H4 (cell line): ENCODE measurements around the gene ATF7IP. TPM values are rescaled to one million over a fixed set of nuclear protein-coding genes. Genes with fewer than 3 reads are reported as not detected.
"Not testable (repeated sequence)": the region's sequence is repeated elsewhere in the genome, so short reads cannot be mapped to it uniquely, and the experiment has no call there.

Source experiments
- DNase-seq: peaks from one replicate; pipeline ENCODE4 v3.0.0-alpha.2; 2015; ENCODE audit warnings: low spot score
- total RNA-seq: library from RNA; depleted of rRNA; stranded (reverse); fragments of >200 nt; shearing (Covaris generic); gene quantifications from 2 replicates; pipeline ENCODE4 v1.2.3, GENCODE V29; 2014

The ATF7IP gene
- total RNA-seq, 1 experiment from 2014 or later, result 51.3 TPM

DNA sequence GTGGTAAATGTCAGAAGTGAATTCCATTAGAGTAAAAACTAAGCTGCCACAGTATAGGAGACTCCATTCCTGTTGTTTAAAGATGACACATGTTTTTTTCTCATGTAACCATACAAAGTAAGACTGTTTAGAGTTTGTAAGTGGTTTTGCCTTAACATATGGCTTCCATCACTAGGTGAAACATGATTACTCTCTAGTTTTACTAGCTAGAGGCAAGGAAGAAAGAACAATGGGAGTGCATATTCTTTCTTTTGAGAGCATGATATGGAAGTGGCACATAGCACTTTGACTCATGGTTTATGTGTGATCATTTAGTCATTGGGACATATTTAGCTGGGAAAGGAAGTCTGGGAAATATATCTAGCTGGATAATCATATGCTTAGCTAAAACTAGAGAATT, 7.7 kb downstream of the ATF7IP start:
- DNase-seq, result peak; percentile 70

DNA sequence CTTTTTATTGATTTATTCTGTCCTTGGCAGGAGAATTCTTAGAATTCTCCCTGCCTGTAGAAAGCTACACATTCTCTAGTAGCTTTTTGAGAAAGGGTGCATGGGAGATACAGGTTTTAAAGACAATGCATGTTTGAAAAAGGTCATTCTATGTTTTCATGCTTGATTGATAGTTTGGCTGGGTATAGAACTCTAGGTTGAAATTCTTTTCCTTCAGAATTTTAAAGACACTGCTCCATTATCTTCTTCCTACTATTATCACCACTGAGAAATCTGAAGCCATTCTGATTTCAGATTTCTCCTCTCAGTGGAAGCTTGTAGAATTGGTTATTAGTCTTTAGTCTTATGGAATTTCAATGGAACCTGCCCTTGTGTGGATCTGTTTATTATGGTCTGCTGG, 14.0 kb downstream of the ATF7IP start:
- DNase-seq, result no peak

DNA sequence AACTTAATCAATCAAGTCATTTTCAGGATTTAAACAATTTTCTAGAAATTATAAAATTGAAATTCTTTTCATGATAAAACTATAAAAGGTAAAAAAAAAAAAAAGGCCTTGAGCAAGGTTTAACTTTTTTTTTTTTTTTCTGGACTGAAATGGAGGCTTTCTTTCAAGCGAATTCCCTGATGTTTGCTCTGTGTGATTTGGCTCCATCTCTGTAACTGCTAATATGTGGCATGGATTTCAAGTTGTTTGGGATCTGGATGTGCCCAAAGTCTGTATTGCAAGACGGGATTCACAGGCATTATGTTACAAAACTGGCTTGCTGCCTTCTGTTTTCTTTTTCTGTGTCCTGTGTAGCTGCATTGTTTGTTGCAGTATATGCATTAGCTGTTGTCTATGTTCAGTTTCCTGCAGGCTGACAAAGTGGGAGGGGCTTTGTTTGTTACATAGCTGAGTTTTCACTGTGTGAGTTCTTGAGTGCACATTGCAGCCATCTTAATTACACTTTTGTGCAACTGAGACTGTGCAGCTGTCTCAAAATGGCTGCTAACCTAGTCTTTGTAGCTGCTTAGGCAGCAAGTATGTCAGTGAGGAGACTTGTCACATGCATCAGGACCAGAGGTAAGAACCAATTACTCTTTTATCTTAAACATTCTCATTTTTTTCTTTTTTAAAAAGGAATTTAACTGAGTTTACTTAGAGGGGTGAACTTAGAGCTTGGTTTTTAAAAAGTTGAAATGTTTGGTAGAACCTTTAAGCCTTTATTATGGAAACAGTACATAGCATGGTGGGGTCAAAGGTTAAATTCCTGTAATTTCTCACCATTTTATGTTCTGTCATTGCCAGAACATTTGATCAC, 19.5 kb downstream of the ATF7IP start:
- DNase-seq, result peak; percentile 95

DNA sequence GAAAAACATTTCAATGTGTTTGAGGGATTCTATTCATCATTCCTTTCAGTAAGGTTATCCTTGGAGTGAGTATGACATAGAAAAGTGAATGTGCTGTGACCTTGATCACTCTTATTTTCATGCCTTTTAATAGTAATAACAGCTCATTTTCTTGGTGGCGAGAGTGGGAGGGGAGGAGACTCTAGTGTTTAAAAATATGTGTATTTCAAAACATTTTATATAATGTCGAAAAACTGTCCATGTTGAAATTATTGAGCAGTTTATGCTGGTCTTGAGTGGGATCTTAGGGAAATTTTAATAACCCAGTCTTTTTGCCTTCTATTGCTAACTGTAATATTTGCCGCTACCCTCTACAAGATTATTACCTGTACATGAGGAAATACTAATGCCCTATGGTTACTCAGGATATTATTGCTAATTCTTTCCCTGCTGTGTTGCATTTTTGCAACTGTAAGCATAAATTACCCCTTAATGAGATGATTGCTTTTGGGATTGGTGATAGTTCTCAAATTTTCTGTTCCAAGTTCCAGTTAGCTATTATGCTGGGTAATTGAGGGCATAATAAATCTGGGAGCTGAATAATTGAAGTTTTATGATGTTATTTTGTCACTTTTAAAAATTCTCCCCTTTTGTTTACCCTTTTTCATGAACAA, 21.9 kb downstream of the ATF7IP start:
- no peak for DNase-seq

DNA sequence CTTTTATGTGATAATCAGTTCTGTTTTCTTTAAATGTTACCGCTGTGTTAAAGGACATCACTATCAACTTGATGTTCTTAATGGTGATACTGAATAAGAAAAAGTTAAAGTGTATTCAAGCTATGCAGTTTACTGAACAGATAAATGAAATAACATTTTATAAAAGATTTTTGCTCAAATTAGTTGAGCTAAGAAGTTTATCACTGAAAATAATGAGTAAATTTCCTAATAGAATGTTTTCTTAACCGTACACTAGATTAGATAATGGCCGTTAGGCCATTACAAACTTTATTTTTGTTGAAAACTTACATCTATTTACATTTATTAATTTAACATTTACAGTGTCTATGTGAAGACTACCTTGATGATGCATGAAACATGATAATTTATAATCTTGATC, 25.0 kb downstream of the ATF7IP start:
- no peak for DNase-seq

DNA sequence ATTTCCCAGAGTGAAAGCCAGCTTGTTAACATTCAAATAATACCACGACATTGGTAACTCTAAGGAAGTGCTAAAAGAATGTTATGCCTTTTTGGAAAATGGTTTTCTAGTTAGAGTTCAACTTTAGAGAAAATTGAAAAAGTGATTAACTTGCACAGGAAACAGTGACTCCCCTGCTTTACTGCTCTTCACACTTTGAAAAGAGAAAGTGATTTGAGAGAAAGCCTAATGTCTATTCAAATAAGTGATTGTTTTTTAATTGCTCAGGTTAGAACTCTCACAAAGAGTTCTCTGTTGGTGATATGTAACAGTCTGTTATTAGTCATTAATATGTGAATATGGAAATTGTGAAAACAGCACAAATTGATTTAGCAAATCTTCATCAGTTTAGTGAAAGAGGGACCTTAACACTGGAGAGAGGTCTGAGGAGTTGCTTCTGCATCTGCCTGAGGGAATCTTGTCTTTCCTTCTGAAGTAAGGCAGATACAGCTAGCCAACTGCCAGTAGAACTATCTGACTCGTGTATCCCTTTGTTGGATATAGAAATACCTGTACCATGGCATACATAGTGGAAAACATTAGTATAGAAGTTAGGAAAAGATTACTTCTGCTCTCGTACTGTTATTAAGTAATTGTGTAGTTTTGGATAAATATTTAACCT, 25.5 kb downstream of the ATF7IP start:
- DNase-seq, result no peak

DNA sequence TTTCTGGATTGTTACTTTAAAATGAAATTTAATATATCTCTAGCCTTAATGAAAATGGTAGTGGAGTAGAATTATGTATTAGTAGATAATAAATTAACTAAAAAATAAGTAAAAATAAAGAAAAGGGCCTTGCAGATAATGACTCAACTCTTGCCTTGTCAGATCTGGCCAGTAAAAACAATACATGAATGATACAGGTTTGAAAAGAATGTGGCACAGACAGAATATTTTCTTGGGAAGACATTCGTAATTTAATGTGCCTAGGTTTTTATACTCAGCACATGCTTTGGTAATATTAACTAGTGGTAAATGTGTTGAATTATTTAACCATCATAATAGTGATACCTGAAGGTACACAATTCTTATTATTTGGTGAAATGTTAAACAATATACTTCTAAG, 28.3 kb downstream of the ATF7IP start:
- no peak for DNase-seq

DNA sequence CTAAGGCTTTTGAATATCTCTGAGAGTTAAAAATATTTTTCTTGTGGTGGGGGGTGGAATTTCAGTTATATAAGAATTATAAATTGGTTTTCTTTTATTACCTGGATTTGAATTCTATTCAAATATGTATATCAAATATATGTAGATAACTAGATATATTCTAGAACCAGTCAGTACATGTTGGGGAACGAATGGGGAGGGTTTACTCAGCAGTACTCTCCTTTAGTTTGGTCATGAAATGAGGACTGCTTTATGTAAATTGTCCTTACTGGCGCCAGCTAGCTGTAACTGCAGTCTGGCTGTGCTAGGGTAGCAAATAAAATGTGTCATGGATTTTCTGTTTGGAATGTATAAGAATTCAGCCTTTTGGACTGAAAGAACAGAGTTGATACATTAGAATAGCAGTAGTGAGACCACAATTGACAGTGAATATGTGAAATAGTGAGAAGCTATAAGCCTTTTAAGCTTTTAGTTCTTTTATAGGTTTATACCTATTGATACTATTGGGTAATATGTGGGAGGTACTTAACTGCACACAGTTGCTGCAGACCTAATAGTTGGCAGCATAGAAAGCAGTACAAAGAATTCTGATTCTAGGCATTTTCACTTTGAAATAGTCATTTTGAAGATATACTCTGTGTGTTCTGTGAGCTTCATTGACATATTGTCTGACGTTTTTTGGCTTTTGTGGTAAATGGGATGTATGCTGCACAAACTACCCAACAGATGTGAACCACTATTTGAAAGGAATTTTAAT, 29.0 kb downstream of the ATF7IP start:
- DNase-seq, result peak; percentile 92

DNA sequence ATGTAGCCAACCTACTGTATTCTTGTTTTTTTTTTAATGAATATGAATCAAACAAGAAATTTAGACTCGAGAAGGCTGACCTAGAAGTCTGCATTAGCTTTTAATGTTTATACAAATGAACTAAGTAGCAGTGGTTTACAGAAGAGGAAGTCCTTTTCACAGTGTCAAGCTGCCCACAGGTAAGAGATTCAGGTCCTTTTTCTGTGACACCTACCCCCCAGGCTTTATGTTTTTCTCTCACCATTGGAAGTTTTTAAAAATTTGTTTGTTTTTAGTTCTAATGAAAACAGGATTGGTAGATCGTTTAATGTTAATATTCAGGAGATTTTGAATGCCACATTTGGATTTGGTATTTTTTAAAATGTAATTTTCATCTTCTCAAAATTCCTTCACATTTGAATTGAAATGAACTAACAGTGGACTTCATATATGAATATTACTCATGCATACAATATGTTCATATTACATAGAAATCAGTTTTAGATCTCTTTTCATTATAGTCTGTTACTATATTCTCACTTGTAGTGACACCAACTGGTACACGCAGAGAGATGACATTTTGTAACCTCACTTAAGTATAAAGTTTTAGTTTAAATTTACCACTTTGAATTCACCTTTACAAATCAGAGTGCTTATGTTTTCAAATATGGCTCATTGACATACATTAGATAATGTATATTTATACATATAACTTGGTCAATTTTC, 29.7 kb downstream of the ATF7IP start:
- no peak for DNase-seq

DNA sequence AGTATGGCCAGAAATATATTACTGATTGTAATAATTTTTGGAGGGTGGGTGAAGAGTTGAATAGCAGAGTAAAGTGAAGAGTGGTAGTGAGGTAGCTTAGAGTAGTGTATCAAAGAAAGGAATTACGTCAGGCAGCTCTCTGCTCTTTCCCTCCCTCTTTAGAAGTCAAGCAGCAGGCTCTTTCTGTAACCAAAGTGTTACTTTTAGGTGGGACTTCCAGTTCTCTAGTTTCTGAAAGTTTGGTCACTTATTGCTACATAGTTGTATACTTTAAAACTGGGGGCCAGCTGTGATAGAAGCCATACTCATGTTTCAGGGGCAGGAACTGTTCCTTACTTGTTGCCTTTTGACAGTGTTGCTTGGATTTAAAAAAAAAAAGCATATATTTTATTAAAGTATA, 30.6 kb downstream of the ATF7IP start:
- DNase-seq, result no peak

DNA sequence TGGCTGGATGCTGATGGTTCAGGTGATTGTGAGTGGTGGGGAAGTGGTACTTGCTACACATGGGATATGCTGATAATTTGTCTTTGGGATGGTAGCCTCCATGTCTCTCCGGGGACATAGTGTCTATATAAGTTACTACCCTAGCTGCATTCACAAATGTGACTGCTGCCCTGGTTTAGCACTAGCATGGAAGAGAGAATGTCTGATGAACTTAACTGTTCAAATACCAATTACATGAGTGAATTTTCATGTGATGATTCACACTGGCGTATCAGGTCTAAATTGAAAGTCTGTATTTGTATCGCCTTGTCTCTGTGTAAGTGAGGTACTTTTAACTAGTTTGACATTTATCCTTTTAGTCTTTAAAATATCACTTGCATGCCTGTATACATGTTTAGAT, 34.4 kb downstream of the ATF7IP start:
- DNase-seq, result no peak

DNA sequence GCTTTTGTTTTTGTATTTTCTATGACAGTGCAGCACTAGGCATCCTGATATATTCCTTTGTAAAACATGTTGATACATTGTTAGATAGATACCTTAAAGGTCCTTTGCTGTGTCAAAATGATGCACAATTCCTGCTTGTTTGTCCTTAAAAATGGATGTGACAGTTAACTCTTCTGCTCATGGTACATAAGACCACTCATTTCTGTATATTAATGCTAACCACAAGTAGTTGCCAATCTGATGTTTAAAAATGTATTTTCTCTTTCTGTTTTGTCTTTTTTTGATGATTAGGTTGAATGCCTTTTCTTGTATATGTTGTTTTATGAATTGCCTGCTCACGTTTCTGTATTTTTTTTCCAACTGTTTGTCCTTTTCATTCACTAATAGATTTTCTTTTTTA, 35.1 kb downstream of the ATF7IP start:
- DNase-seq, result no peak

DNA sequence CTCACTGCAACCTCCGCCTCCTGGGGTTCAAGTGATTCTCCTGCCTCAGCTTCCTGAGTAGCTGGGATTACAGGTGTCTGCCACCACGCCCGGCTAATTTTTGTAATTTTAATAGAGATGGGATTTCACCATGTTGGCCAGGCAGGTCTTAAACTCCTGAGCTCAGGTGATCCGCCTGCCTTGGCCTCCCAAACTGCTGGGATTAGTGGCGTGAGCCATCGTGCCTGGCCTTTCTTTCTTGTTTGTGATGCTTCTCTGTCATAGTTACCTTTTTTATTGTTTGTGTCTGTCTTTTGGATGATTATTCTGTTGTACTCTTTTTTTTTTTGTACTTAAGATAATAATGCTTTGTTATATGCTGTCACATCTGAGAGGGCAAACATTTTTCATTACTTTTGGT, 35.8 kb downstream of the ATF7IP start:
- DNase-seq, result not testable (repeated sequence)

DNA sequence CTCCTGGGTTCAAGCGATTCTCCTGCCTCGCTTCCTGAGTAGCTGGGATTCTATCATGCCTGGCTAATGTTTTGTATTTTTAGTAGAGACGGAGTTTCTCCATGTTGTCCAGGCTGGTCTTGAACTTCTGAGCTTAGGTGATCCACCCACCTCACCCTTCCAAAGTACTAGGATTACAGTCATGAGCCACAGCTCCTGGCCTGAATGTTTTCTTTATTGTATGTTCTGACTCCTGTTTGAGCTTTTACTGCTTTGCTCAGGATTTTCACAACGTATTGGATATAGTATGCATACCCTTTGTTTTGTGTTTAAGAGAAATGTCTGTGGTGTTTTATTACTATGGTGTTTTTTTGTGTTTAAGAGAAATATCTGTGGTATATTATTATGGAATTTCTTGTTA, 37.2 kb downstream of the ATF7IP start:
- no peak for DNase-seq

DNA sequence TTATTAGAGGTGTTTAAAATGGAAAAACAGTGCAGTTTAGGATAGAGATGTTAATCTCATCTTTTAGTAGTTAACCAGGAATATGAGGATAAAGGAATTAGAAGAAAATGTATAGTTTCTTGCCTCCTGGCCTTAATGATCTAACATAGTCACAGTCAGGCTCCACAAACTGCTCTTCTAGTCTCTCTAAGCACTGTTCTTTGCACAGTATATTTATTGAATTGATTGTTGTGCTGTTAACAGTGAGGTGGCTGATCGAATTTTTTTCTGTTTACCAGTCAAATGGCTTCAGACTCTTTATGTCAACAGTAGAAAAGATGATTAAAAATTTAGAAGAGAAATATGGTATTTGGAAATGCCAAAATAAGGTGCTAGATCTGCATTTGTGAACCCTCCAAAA, 37.8 kb downstream of the ATF7IP start:
- DNase-seq, result no peak

DNA sequence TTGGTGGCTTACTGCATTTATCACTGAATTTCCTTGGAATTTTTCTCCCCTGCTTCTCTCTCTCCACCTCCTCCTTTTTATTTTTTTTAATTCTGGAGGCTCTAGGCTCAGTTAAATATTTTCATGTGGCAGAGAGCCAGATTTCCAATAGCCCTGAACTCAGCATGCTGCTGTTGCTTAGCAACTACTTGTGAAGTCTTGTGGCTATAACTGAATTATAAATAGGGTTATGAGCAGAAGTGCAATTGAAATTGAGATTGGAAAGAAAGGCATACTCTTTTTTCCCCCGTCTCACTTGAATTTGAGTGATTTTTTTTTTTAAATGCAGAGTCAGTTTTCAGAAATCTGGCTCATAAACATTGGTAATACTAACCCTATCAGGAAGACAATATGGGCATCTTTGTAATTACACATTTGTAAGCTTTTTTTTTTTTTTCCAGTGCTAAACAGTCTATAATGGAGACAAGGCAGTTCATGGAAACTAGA, 38.3 kb downstream of the ATF7IP start:
- DNase-seq, result peak; percentile 65

DNA sequence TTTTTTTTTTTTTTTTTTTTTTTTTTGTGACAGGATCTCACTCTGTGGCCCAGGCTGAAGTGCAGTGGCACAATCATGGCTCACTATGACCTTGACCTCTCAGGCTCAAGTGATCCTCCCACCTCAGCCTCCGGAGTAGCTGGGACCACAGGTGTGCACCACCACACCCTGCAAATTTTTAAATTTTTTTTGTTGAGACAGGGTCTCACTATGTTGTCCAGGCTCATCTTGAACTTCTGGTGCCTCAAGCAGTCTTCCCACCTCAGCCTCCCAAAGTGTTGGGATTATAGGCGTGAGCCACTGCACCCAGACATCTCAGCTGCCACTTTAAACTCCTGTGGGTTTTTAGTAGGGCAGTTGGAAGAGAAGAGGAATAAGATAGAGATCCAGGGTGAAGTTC, 39.9 kb downstream of the ATF7IP start:
- DNase-seq, result not testable (repeated sequence)

DNA sequence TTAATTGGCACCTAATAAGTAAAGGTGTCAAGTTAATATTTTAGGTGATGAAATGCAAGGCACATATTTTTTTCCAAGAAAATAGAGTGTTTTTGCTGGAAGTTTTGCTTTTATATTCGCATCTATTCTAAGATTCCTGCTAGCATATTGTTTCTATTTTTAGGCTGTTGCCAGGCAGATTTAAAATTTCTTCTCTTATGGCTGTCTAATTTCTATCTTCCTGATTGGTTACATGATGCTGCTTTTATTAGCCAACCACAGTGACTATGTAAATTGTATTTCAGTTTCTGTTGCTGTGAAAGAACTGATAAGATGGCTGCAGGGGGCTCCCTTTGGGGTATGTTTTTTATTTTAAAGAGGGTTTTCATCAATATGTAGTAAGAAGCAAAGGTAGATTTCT, 42.7 kb downstream of the ATF7IP start:
- peak; percentile 65 for DNase-seq

DNA sequence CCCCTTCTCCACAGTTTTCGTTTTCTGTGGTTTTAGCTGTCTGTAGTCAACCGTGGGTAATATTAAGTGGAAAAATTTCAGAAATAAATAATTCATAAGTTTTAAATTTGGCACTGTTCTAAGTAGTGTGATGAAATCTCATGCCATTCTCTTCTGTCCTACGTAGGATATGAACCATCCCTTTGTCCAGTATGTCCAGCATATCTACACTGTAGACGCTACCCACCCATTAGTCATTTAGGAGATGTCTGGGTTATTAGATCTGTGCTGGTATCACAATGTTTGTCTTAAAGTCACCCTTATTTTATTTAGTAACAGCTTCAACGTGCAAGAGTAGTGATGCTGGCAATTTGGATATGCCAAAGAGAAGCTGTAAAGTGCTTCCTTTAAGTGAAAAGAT, 44.7 kb downstream of the ATF7IP start:
- DNase-seq, result no peak

DNA sequence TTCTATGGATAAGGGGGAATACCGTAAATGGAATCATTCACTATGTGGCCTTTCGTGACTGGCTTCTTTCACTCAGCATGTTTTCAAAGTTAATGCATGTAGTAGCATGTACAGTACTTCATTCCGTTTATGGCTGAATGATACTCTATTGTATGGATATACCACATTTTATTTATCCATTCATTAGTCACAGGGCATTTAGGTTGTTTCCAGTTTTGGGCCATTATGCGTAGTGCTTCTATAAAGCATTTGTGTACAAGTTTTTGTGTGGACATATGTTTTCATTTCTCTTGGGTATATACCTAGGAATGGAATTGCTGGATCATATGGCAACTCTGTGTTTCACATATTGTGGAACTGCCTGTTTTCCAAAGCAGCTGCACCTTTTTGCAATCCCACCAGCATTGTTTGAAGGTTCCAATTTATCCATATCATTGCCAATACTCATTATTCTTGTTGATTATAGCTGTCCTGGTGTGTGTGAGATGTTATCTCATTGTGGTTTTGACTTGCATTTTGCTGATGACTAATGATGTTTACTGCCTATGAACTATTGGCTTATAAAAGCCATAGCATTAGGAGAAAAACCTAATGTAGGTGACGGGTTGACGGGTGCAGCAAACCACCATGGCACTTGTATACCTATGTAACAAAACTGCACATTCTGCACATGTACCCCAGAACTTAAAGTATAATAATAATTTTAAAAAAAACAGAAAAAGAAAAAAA, 45.5 kb downstream of the ATF7IP start:
- DNase-seq, result no peak

DNA sequence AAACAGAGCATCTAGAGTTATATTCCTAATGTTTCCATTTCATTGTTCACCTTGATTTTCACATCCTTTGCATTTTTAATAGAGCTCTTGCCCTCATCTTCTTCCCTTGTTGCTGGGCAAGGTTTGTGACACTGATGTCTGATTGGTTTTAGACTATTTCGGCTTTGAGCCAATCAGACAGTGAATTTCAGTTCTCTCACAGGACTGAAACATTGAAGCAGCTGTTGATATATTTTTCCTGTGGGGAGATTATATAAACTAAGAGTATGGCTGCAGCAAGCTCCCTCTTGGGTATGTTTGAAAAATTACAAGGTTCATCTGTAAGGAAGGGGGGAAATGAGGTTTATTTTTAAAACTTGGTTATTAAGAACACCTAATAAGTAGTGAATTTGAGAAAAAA, 51.2 kb downstream of the ATF7IP start:
- peak; percentile 90 for DNase-seq
